Right atrium auricular region (tissue), 2 donors: ENCODE data around the gene CCM2L. TPM values are rescaled to one million over a fixed set of nuclear protein-coding genes. Genes with fewer than 3 reads are reported as not detected.

Experiments
- DNase-seq: peaks from one replicate; pipeline ENCODE4 v3.0.0-alpha.2; 2019; ENCODE audit warnings: low spot score
- H3K27ac ChIP-seq, 2 donors: fragments of 200-600 bp; sonication (generic); 1 replicate in 1 of 2; 2 replicates in 1 of 2; pipeline ENCODE4 v1.5.1; 2016 to 2019
- H3K27me3 ChIP-seq, 2 donors: fragments of 200-600 bp; sonication (generic); one replicate each; pipeline versions ENCODE4 v1.5.1 to v1.6.0; 2017 to 2019
- H3K36me3 ChIP-seq: fragments of 200-600 bp; sonication (generic); one replicate; pipeline ENCODE4 v1.5.1; 2016
- H3K4me1 ChIP-seq, 2 donors: fragments of 200-600 bp; sonication (generic); one replicate each; pipeline versions ENCODE4 v1.5.1 to v1.6.0; 2017 to 2019
- H3K4me3 ChIP-seq, 2 donors: fragments of 200-600 bp; sonication (generic); 1 replicate in 1 of 2; 2 replicates in 1 of 2; pipeline ENCODE4 v1.5.1; 2017 to 2019; ENCODE audit warnings: mild to moderate bottlenecking in 1 of 2, moderate library complexity in 1 of 2
- H3K9me3 ChIP-seq, 2 donors: fragments of 200-600 bp; sonication (generic); one replicate each; pipeline ENCODE4 v1.5.1; 2019
- CTCF ChIP-seq, 2 donors: fragments of 200-600 bp; sonication (generic); IDR thresholded peaks; one replicate each; pipeline ENCODE4 v1.5.1; 2019; ENCODE audit warnings: antibody characterized with exemption in 2 of 2
- total RNA-seq, 2 donors: library from RNA; depleted of rRNA; stranded (reverse); fragments of >200 nt; gene quantifications; one replicate each; pipeline ENCODE4 v1.1.0, GENCODE V29; 2016

The CCM2L gene
- total RNA-seq, 2 donors from 2014 or later: 6.0 to 8.1 TPM

- Histone ChIP-seq H3K27me3 (peaks cover 9 to 10% of the 10 kb centered on the region in 2 donors), H3K4me1 (peaks cover 0 to 19% of the 10 kb centered on the region in 2 donors), H3K9me3 (no peaks in the 10 kb centered on the region), H3K4me3 (no peak overlapping the region), H3K27ac (no peak overlapping the region), H3K36me3 (no peaks in the 10 kb centered on the region)
- TF ChIP-seq CTCF (IDR thresholded peaks at IDR 0.05): no peak
- DNase-seq: no peak
These were observed 40.8 kb downstream of the CCM2L start for GRCh38 chr20:32050851-32051556.

DNA sequence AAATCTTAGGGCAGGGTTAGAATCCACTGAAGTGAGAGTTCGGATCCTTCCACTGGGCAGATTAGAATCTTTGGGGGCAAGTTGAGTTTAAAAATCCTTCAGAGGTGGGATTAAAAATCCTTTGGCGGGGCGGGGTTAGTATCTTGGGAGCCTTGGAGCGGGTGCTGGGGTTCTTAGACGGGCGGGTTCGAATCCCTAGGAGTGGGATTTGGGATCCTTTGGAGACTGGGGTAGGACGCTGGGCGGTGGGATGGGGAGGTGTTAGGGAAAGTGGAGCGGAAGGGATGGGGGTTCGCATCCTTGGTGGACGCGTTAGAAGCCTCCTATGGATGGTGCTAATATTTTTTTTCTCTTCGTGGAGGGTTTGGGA lies 41.5 kb downstream of the CCM2L start:
- TF ChIP-seq CTCF (IDR thresholded peaks at IDR 0.05): no peak
- Histone ChIP-seq H3K27me3 (peaks cover 9 to 10% of the 10 kb centered on the region in 2 donors), H3K27ac (no peak overlapping the region), H3K36me3 (no peaks in the 10 kb centered on the region), H3K4me3 (peak overlapping the region in 1 of 2 donors; percentile 42), H3K4me1 (peaks cover 0 to 19% of the 10 kb centered on the region in 2 donors), H3K9me3 (no peaks in the 10 kb centered on the region)
- no peak for DNase-seq

GRCh38 chr20:32052090-32052777 lies 42.0 kb downstream of the CCM2L start, which contains the start of gene HCK:
Gene HCK (plus strand): TSS chr20:32052242.
- Histone ChIP-seq H3K27ac (peak within 1 kb of the TSS; percentile 53 to 54), H3K27me3 (peaks cover 9 to 10% of the 10 kb centered on the region in 2 donors)

GRCh38 chr20:32052778-32053362 lies 42.6 kb downstream of the CCM2L start:
- peaks cover 0 to 19% of the 10 kb centered on the region in 2 donors for H3K4me1 ChIP-seq
- no peak for DNase-seq
- no peaks in the 10 kb centered on the region for H3K9me3 ChIP-seq
- H3K4me3 ChIP-seq: peak overlapping the region; percentile 21 to 42
- no peak for TF ChIP-seq CTCF (IDR thresholded peaks at IDR 0.05)
- no peaks in the 10 kb centered on the region for H3K36me3 ChIP-seq
- H3K27me3 ChIP-seq: peaks cover 9 to 10% of the 10 kb centered on the region in 2 donors
- no peak overlapping the region for H3K27ac ChIP-seq

More at GRCh38 chr20:32052090-32052777, 42.0 kb downstream of the CCM2L start, which contains the start of gene HCK:
- TF ChIP-seq CTCF (IDR thresholded peaks at IDR 0.05): no peak
- DNase-seq: no peak
- Histone ChIP-seq H3K9me3 (no peaks in the 10 kb centered on the region), H3K36me3 (no peaks in the 10 kb centered on the region), H3K4me1 (peaks cover 0 to 19% of the 10 kb centered on the region in 2 donors), H3K4me3 (peak within 1 kb of the TSS; percentile 21 to 42)

GRCh38 chr20:32053648-32054047 lies 43.4 kb downstream of the CCM2L start:
- peaks cover 9 to 10% of the 10 kb centered on the region in 2 donors for H3K27me3 ChIP-seq
- no peak overlapping the region for H3K27ac ChIP-seq
- no peaks in the 10 kb centered on the region for H3K36me3 ChIP-seq
- no peak overlapping the region for H3K4me3 ChIP-seq
- no peak for DNase-seq
- no peak for TF ChIP-seq CTCF (IDR thresholded peaks at IDR 0.05)
- H3K4me1 ChIP-seq: peaks cover 0 to 19% of the 10 kb centered on the region in 2 donors
- H3K9me3 ChIP-seq: no peaks in the 10 kb centered on the region
